Tibial artery (tissue), 4 donors: ENCODE data around the gene SLC9A8.

Experiments
- DNase-seq, 2 donors: peaks; one replicate each; pipeline ENCODE4 v3.0.0-alpha.2; 2019
- H3K27ac ChIP-seq, 2 donors: fragments of 200-600 bp; sonication (generic) in 1 of 2; 1 replicate in 1 of 2; 2 replicates in 1 of 2; pipeline ENCODE4 v1.5.1; 2018 to 2019; ENCODE audit warnings: mild to moderate bottlenecking in 1 of 2
- H3K27me3 ChIP-seq, 2 donors: fragments of 200-600 bp; sonication (generic) in 1 of 2; one replicate each; pipeline versions ENCODE4 v1.5.1 to v1.6.0; 2016 to 2019
- H3K36me3 ChIP-seq, 3 donors: fragments of 200-600 bp; sonication (generic) in 2 of 3; one replicate each; pipeline ENCODE4 v1.5.1; 2016 to 2019; ENCODE audit warnings: mild to moderate bottlenecking in 2 of 3
- H3K4me1 ChIP-seq, 4 donors: fragments of 200-600 bp; sonication (generic) in 2 of 4; 1 replicate in 3 of 4; 2 replicates in 1 of 4; pipeline ENCODE4 v1.5.1; 2016 to 2019
- H3K4me3 ChIP-seq, 2 donors: fragments of 200-600 bp; sonication (generic) in 1 of 2; 1 replicate in 1 of 2; 2 replicates in 1 of 2; pipeline ENCODE4 v1.5.1; 2018 to 2019; ENCODE audit warnings: mild to moderate bottlenecking in 2 of 2
- H3K9me3 ChIP-seq, 3 donors: fragments of 200-600 bp; sonication (generic) in 1 of 3; one replicate each; pipeline ENCODE4 v1.5.1; 2016 to 2019
- intact Hi-C: fragments of 100-400 bp; cut with DNase I; formaldehyde crosslinking; loops from one replicate; pipeline ENCODE4 v1.15.0; 2023; ENCODE audit warnings: low total_unique reads
- TF ChIP-seq, protein P1 (sequence below), 2 experiments: fragments of 200-600 bp in 1 of 2; fragments of 450-650 bp in 1 of 2; IDR thresholded peaks; one replicate each; pipeline ENCODE4 v1.5.1; 2017 to 2019; ENCODE audit warnings: antibody characterized with exemption in 2 of 2, mild to moderate bottlenecking in 1 of 2, moderate library complexity in 1 of 2

SLC9A8 gene

DNA sequence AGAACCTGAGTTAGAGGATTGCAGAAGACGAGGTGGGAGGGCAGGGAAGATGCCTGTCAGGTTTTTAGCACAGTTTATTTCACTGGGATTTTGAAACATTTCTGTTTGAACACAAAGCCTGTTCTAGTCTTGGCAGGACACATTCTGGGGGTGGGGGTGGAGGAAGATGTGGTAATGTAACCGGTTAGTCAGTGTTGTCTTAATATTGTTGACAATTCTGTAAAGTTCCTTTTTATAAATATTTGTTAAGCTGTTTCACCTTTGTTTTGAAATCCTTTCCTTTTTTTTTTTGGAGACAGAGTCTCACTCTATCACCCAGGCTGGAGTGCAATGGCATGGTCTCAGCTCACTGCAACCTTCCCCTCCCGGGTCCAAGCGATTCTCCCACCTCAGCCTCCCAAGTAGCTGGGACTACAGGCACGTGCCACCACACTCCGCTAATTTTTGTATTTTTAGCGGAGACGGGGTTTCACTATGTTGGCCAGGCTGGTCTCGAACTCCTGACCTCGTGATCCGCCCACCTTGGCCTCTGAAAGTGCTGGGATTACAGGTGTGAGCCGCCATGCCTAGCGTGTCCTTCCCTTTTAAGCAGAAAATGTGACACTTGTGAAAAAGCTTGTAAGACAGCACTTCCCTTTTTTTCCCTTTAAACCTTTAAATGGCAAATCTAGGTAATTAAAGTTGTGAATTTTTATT, 20.2 kb downstream of the SLC9A8 start:
- Histone ChIP-seq H3K27me3 (no peaks in the 10 kb centered on the region), H3K27ac (no peak overlapping the region), H3K36me3 (peaks cover 7 to 38% (median 19%) of the 10 kb centered on the region in 3 donors), H3K4me3 (no peak overlapping the region), H3K4me1 (no peaks in the 10 kb centered on the region), H3K9me3 (no peaks in the 10 kb centered on the region)
- DNase-seq: no peak
- TF ChIP-seq, protein P1, sequence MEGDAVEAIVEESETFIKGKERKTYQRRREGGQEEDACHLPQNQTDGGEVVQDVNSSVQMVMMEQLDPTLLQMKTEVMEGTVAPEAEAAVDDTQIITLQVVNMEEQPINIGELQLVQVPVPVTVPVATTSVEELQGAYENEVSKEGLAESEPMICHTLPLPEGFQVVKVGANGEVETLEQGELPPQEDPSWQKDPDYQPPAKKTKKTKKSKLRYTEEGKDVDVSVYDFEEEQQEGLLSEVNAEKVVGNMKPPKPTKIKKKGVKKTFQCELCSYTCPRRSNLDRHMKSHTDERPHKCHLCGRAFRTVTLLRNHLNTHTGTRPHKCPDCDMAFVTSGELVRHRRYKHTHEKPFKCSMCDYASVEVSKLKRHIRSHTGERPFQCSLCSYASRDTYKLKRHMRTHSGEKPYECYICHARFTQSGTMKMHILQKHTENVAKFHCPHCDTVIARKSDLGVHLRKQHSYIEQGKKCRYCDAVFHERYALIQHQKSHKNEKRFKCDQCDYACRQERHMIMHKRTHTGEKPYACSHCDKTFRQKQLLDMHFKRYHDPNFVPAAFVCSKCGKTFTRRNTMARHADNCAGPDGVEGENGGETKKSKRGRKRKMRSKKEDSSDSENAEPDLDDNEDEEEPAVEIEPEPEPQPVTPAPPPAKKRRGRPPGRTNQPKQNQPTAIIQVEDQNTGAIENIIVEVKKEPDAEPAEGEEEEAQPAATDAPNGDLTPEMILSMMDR (IDR thresholded peaks at IDR 0.05): no peak
- intact Hi-C loops: no loop called here

DNA sequence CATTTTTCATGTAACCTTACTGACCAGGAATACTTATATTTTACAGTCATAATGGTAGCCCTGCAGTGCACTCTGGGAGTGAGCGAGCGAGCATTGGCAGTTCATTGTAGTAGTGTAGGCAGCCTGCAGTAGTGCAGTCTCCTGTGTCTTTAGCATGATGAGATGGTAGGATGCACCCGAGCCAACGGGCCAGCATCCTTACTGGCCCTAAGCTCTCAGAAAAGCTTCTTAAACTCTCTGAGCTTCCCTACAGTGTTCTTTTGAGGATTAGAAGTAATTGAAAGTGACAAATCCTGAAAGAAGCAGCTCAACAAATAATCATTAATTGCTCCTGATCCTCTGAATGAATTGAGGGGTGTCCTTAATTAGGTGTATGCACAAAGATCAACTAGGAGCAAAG, 20.9 kb downstream of the SLC9A8 start:
- H3K4me1 ChIP-seq: peaks cover 0 to 2% (median under 1%) of the 10 kb centered on the region in 4 donors
- peaks cover 7 to 38% (median 19%) of the 10 kb centered on the region in 3 donors for H3K36me3 ChIP-seq
- no peaks in the 10 kb centered on the region for H3K27me3 ChIP-seq
- DNase-seq: no peak
- no peak overlapping the region for H3K4me3 ChIP-seq
- H3K27ac ChIP-seq: no peak overlapping the region
- TF ChIP-seq, protein P1 (IDR thresholded peaks at IDR 0.05): no peak
- intact Hi-C loops: no loop called here
- H3K9me3 ChIP-seq: no peaks in the 10 kb centered on the region

DNA sequence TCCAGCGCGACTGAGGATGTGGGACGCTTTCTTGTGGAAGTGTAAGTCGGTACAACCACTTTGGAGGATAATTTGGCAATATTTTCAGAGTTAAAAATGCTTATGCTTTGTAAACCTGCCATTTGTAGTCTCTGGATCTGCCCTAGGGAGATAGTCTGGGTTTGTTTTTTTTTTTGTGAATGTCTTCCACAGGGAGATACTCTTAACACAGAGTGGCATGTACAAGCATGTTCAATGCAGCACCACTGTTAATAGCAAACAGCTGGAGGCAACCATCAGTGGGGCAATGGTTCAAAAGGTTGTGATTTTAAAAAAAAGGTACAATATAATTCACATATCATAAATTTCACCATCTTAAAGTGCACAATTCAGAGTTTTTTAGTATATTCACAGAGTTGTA, 22.4 kb downstream of the SLC9A8 start:
- intact Hi-C loops: no loop called here

DNA sequence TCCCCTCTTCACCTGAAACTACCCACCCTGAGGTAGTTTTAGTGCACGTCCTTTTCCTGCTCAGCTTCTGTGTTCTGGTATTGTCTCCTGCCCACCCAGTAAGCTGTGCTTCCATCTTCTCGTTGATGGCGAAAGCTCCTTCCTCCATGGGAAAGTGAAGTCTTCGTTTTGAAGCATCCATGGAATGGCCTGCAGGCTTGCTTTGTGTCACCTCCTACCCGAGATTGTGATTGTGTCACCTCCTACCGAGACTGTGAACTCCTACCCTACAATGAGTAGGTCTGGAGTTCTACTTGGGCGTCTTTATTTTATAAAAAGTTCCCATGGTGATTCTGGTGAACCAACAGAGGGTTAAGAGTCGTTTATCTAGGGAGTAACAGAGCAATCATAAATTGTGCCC, 25.9 kb downstream of the SLC9A8 start:
- Histone ChIP-seq H3K4me3 (no peak overlapping the region), H3K4me1 (peaks cover 0 to 20% (median 5%) of the 10 kb centered on the region in 4 donors), H3K36me3 (peaks cover 6 to 7% (median 7%) of the 10 kb centered on the region in 3 donors), H3K27ac (peak overlapping the region; percentile 58 to 65), H3K9me3 (no peaks in the 10 kb centered on the region), H3K27me3 (no peaks in the 10 kb centered on the region)
- no peak for DNase-seq
- intact Hi-C loops: no loop called here
- TF ChIP-seq, protein P1 (IDR thresholded peaks at IDR 0.05): no peak

More for the DNA sequence above, 22.4 kb downstream of the SLC9A8 start:
- Histone ChIP-seq H3K4me3 (no peak overlapping the region), H3K27ac (no peak overlapping the region), H3K36me3 (peaks cover 7 to 25% (median 19%) of the 10 kb centered on the region in 3 donors), H3K27me3 (no peaks in the 10 kb centered on the region), H3K4me1 (peaks cover 0 to 11% (median 5%) of the 10 kb centered on the region in 4 donors), H3K9me3 (no peaks in the 10 kb centered on the region)
- no peak for DNase-seq
- TF ChIP-seq, protein P1 (IDR thresholded peaks at IDR 0.05): no peak

DNA sequence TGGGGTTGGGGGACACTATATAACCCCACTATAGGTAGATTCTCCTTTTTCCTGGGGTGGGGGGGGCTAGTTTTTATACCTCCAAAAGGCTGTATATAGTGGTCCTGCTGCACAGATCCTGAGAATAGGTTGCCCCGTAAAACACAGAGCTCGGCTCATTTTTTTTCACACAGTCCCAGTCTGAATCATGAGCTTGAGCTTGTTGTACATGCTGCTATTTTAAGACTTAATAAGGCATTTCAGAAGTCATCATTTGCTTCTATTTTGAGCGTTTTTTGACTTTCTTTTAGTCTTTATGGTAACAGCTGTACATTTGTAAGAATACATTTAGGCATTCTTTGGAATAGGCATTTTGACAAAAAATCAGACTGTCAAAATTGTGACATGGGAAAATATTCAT, 30.5 kb downstream of the SLC9A8 start:
- Histone ChIP-seq H3K27me3 (no peaks in the 10 kb centered on the region), H3K4me3 (no peak overlapping the region), H3K36me3 (peaks cover 2 to 16% (median 7%) of the 10 kb centered on the region in 3 donors), H3K9me3 (no peaks in the 10 kb centered on the region), H3K4me1 (peaks cover 0 to 32% (median 7%) of the 10 kb centered on the region in 4 donors), H3K27ac (peak overlapping the region; percentile 55 to 64)
- intact Hi-C loops: loop anchor here (10.0 kb wide), 1 partner anchor 228 kb away; no protein-coding TSS in a partner anchor
- DNase-seq: no peak
- TF ChIP-seq, protein P1 (IDR thresholded peaks at IDR 0.05): no peak
